OCI-LY1 (cell line): ENCODE results near the gene FTSJ3.

ENCODE experiments used
- H2AFZ ChIP-seq: fragments of 200-600 bp; sonication (generic), shearing (Covaris generic); 2 replicates; pipeline ENCODE4 v1.6.0; 2014; ENCODE audit warnings: antibody characterized with exemption, mild to moderate bottlenecking, low read length
- H3F3A ChIP-seq: fragments of 200-600 bp; sonication (generic), shearing (Covaris generic); 2 replicates; pipeline ENCODE4 v1.6.0; 2014; ENCODE audit warnings: mild to moderate bottlenecking, antibody characterized with exemption, low read length, moderate library complexity; ENCODE audit not compliant: insufficient read depth
- H3K27ac ChIP-seq: fragments of 200-600 bp; sonication (generic); 2 replicates; pipeline ENCODE4 v1.5.1; 2014; ENCODE audit warnings: low read length, mixed run types, mild to moderate bottlenecking, low read depth; ENCODE audit not compliant: poor library complexity, severe bottlenecking
- H3K27me3 ChIP-seq: fragments of 200-600 bp; sonication (generic); 2 replicates; pipeline ENCODE4 v1.6.0; 2014; ENCODE audit warnings: antibody characterized with exemption, mild to moderate bottlenecking, low read length, moderate library complexity; ENCODE audit not compliant: insufficient read depth
- H3K36me3 ChIP-seq: fragments of 200-600 bp; sonication (generic); 2 replicates; pipeline ENCODE4 v1.6.1; 2014; ENCODE audit warnings: mild to moderate bottlenecking, antibody characterized with exemption, low read length, moderate library complexity, mixed read lengths; ENCODE audit not compliant: insufficient read depth
- H3K4me1 ChIP-seq: fragments of 200-600 bp; sonication (generic); 2 replicates; pipeline ENCODE4 v1.5.1; 2014; ENCODE audit warnings: mild to moderate bottlenecking, low read length, moderate library complexity; ENCODE audit not compliant: insufficient read depth, severe bottlenecking
- H3K4me2 ChIP-seq: fragments of 200-600 bp; sonication (generic), shearing (Covaris generic); 2 replicates; pipeline ENCODE4 v1.6.1; 2014; ENCODE audit warnings: low read length
- H3K4me3 ChIP-seq: fragments of 200-600 bp; sonication (generic); 2 replicates; pipeline ENCODE4 v1.5.1; 2014; ENCODE audit warnings: low read length, low read depth, mild to moderate bottlenecking, mixed read lengths; ENCODE audit not compliant: poor library complexity, severe bottlenecking
- H3K79me2 ChIP-seq: fragments of 200-600 bp; shearing (Covaris generic); 2 replicates; pipeline ENCODE4 v1.6.1; 2016; ENCODE audit warnings: mixed run types, low read length, mixed read lengths; ENCODE audit not compliant: insufficient read depth
- H3K9ac ChIP-seq: fragments of 200-600 bp; sonication (generic), shearing (Covaris generic); 2 replicates; pipeline ENCODE4 v1.6.1; 2014; ENCODE audit warnings: mild to moderate bottlenecking, low read length, mixed read lengths
- H3K9me2 ChIP-seq: fragments of 200-600 bp; sonication (generic), shearing (Covaris generic); 2 replicates; pipeline ENCODE4 v1.6.1; 2014; ENCODE audit warnings: low read depth, mild to moderate bottlenecking, low read length, mixed read lengths
- H3K9me3 ChIP-seq: fragments of 200-600 bp; shearing (Covaris generic); 2 replicates; pipeline ENCODE4 v1.6.1; 2014; ENCODE audit warnings: low read length, mixed read lengths
- H4K20me1 ChIP-seq: fragments of 200-600 bp; sonication (generic), shearing (Covaris generic); 2 replicates; pipeline ENCODE4 v1.6.0; 2016; ENCODE audit warnings: mild to moderate bottlenecking, low read length; ENCODE audit not compliant: insufficient read depth
- EZH2 ChIP-seq: fragments of 200-600 bp; sonication (generic), shearing (Covaris generic); IDR thresholded peaks from 2 replicates; pipeline ENCODE4 v1.8.0; 2017; ENCODE audit warnings: borderline replicate concordance, mixed run types, mild to moderate bottlenecking, antibody characterized with exemption, low read length, moderate library complexity, mixed read lengths
- TF ChIP-seq, protein P1 (sequence below): fragments of 200-600 bp; sonication (generic), shearing (Covaris generic); IDR thresholded peaks from 2 replicates; pipeline ENCODE4 v1.5.1; 2017; ENCODE audit warnings: mild to moderate bottlenecking, antibody characterized with exemption, low read length, moderate library complexity, mixed read lengths

Gene FTSJ3

GRCh38 chr17:63842540-63843386 lies 15.3 kb upstream of the FTSJ3 start, which contains the start of gene SMARCD2:
SMARCD2 (minus strand) TSS chr17:63842685; CDS start chr17:63842674, 11 bp downstream.
- Histone ChIP-seq H3K79me2 (peaks cover 36% of the 10 kb centered on the region), H3K36me3 (peaks cover 2% of the 10 kb centered on the region; the same call in 1 of the 2 replicates), H3K4me3 (peak within 1 kb of the TSS; percentile 95), H4K20me1 (no peaks in the 10 kb centered on the region), H2AFZ (no peak within 1 kb of the TSS), H3K4me1 (peaks cover 48% of the 10 kb centered on the region), H3K9ac (peak within 1 kb of the TSS; percentile 89), H3K27me3 (no peaks in the 10 kb centered on the region), H3K4me2 (peak within 1 kb of the TSS; percentile 83), H3K9me3 (no peaks in the 10 kb centered on the region), H3K9me2 (no peaks in the 10 kb centered on the region), H3F3A (0 out of 2 replicates have a peak, but pooled peaks cover 6% of the 10 kb centered on the region), H3K27ac (peak within 1 kb of the TSS; percentile 75)
- TF ChIP-seq, protein P1, sequence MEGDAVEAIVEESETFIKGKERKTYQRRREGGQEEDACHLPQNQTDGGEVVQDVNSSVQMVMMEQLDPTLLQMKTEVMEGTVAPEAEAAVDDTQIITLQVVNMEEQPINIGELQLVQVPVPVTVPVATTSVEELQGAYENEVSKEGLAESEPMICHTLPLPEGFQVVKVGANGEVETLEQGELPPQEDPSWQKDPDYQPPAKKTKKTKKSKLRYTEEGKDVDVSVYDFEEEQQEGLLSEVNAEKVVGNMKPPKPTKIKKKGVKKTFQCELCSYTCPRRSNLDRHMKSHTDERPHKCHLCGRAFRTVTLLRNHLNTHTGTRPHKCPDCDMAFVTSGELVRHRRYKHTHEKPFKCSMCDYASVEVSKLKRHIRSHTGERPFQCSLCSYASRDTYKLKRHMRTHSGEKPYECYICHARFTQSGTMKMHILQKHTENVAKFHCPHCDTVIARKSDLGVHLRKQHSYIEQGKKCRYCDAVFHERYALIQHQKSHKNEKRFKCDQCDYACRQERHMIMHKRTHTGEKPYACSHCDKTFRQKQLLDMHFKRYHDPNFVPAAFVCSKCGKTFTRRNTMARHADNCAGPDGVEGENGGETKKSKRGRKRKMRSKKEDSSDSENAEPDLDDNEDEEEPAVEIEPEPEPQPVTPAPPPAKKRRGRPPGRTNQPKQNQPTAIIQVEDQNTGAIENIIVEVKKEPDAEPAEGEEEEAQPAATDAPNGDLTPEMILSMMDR: no peak
- no peak for TF ChIP-seq EZH2

- Histone ChIP-seq H3K27me3 (no peaks in the 10 kb centered on the region), H3K4me2 (peak overlapping the region; percentile 83), H3K9me3 (no peaks in the 10 kb centered on the region), H4K20me1 (no peaks in the 10 kb centered on the region), H3K4me3 (peak overlapping the region; percentile 95), H3K27ac (peak overlapping the region; percentile 44), H3F3A (0 out of 2 replicates have a peak, but pooled peaks cover 6% of the 10 kb centered on the region), H3K9me2 (no peaks in the 10 kb centered on the region), H3K36me3 (peaks cover 8% of the 10 kb centered on the region; the same call in 1 of the 2 replicates), H2AFZ (no peak overlapping the region), H3K4me1 (peaks cover 49% of the 10 kb centered on the region), H3K9ac (peak overlapping the region; percentile 89), H3K79me2 (peaks cover 36% of the 10 kb centered on the region)
- no peak for TF ChIP-seq EZH2
- TF ChIP-seq, protein P1: no peak
Measured at GRCh38 chr17:63842173-63842539, 14.7 kb upstream of the FTSJ3 start.

DNA sequence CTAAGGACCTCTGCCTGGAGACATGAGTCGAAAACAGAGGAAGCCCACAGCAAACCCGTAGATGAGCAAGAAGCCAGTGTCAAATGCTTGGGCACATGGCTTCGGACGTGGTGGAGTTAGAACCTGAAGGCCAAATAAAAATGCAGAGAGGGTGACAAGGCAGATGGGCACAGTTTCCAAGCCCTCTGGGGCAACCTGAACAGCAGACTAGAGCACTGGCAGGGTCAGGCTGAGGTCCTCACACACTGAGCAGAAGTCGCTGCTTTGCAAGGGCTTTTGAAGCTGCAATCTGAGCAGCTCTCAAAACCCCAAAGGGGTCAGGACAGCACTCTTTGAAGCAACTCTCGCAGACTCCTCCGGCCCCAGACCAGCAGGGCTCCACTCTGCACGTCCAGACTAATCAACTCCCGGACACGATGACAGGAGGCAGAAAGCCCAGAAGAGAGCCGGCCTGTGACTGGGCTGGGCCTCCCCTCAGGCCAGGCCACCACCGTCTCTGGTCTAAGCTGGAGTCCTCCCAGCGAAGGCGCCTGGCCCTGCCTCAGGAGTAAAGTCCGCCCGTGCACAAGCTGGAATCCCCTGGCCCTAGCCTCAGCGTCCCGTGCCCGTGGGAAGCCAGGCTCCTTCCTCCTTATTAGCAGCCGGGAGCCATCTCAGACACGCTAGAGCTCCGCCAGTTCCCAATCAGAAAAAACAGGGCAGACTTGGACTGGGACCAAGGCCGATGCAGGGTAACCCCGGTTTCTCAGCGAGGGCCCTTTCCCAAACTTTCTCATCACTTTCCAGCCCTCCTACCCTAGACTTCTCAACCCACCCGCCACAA lies 14.1 kb upstream of the FTSJ3 start:
- H2AFZ ChIP-seq: no peak overlapping the region

More for the DNA sequence above, 14.1 kb upstream of the FTSJ3 start:
- Histone ChIP-seq H3K4me3 (peak overlapping the region; percentile 95), H3K9me3 (no peaks in the 10 kb centered on the region), H3K9ac (peak overlapping the region; percentile 89), H3K27me3 (no peaks in the 10 kb centered on the region), H3F3A (0 out of 2 replicates have a peak, but pooled peaks cover 6% of the 10 kb centered on the region), H3K27ac (peak overlapping the region; percentile 44), H3K9me2 (no peaks in the 10 kb centered on the region), H3K79me2 (peaks cover 36% of the 10 kb centered on the region), H3K4me1 (peaks cover 49% of the 10 kb centered on the region), H3K4me2 (peak overlapping the region; percentile 83), H4K20me1 (no peaks in the 10 kb centered on the region), H3K36me3 (peaks cover 14% of the 10 kb centered on the region; the same call in 1 of the 2 replicates)
- TF ChIP-seq, protein P1: no peak
- no peak for TF ChIP-seq EZH2
